ENCODE measurements around the gene CD74.

The CD74 gene

GRCh38 chr5:150357326-150358260, 55.1 kb downstream of the CD74 start, which contains the start of gene TCOF1:
TCOF1 (plus strand) TSS chr5:150357697; CDS start chr5:150357747, 50 bp downstream.
- DNase-seq: peak; percentile 96

GRCh38 chr5:150356575-150357294, 56.0 kb downstream of the CD74 start:
- no peak for DNase-seq

GRCh38 chr5:150355791-150356190, 56.9 kb downstream of the CD74 start:
- no peak for DNase-seq

GRCh38 chr5:150353032-150353675, 59.6 kb downstream of the CD74 start:
- no peak for DNase-seq

GRCh38 chr5:150352244-150353031, 60.3 kb downstream of the CD74 start:
- DNase-seq: no peak

All from NCI-H774 (cell line).